ENCODE data around the gene RUVBL2. TPM values are rescaled to one million over a fixed set of nuclear protein-coding genes. Genes with fewer than 3 reads are reported as not detected.

Gene RUVBL2
- total RNA-seq, 2 experiments from 2014 or later: 175 to 176 TPM

- ATAC-seq: no peak
- H3K27ac Mint-ChIP-seq: peak overlapping the region; percentile 11
- ChIA-PET CTCF (interaction anchor here (1.1 to 3.8 kb wide), 15 partner anchors 7 to 181 kb away, joined by 4 to 32 read pairs (median 12); partner anchors contain the start of genes BAX, DHDH, GYS1 and HSD17B14), POLR2A (interaction anchor here (1.2 to 6.2 kb wide), 4 partner anchors 89 to 174 kb away, joined by 4 to 53 read pairs (median 8); partner anchors contain the start of gene PPP1R15A)
- peaks cover 26% of the 10 kb centered on the region for H3K4me1 Mint-ChIP-seq (ENCODE audit: low read depth)
- no peaks in the 10 kb centered on the region for H3K9me3 Mint-ChIP-seq
- intact Hi-C loops (cut with micrococcal nuclease): loop anchor here (5.0 to 10.0 kb wide), 2 partner anchors 95 to 172 kb away; partner anchors contain the start of gene PPP1R15A
- no peak for TF ChIP-seq CTCF (IDR thresholded peaks at IDR 0.05)
- H3K36me3 Mint-ChIP-seq (ENCODE audit: low read depth): peaks cover 43% of the 10 kb centered on the region
- H3K27me3 Mint-ChIP-seq: no peaks in the 10 kb centered on the region
- H3K4me3 Mint-ChIP-seq: no peak overlapping the region
- peak; percentile 26 for DNase-seq
These were observed 24.2 kb upstream of the RUVBL2 start for GRCh38 chr19:48969276-48970138.

- Mint-ChIP-seq H3K9me3 (no peaks in the 10 kb centered on the region), H3K27me3 (no peaks in the 10 kb centered on the region), H3K36me3 (ENCODE audit: low read depth) (peaks cover 43% of the 10 kb centered on the region), H3K27ac (peak overlapping the region; percentile 11), H3K4me1 (ENCODE audit: low read depth) (peaks cover 23% of the 10 kb centered on the region), H3K4me3 (no peak overlapping the region)
- CTCF ChIA-PET: interaction anchor here (0.6 to 2.6 kb wide), 43 partner anchors 8 to 296 kb away, joined by 3 to 32 read pairs (median 4); partner anchors contain the start of genes BAX, BCAT2, DHDH and GYS1
- no peak for TF ChIP-seq CTCF (IDR thresholded peaks at IDR 0.05)
- ATAC-seq (no peak), DNase-seq (no peak)
- POLR2A ChIA-PET: interaction anchor here (0.6 to 1.5 kb wide), 9 partner anchors 8 to 174 kb away, joined by 3 to 10 read pairs (median 4); partner anchors contain the start of genes NUCB1 and PPP1R15A
- intact Hi-C loops (cut with micrococcal nuclease): no loop called here
These were observed 23.4 kb upstream of the RUVBL2 start for GRCh38 chr19:48970139-48970766.

- CTCF ChIA-PET: interaction anchor here (0.6 to 2.6 kb wide), 43 partner anchors 9 to 296 kb away, joined by 3 to 32 read pairs (median 4); partner anchors contain the start of genes BAX, BCAT2, DHDH and GYS1
- H3K27me3 Mint-ChIP-seq: no peaks in the 10 kb centered on the region
- POLR2A ChIA-PET: interaction anchor here (0.6 to 1.5 kb wide), 8 partner anchors 9 to 175 kb away, joined by 3 to 10 read pairs (median 4); partner anchors contain the start of genes NUCB1 and PPP1R15A
- intact Hi-C loops (cut with micrococcal nuclease): no loop called here
- no peaks in the 10 kb centered on the region for H3K9me3 Mint-ChIP-seq
- peak; percentile 93 for DNase-seq
- peaks cover 20% of the 10 kb centered on the region for H3K4me1 Mint-ChIP-seq (ENCODE audit: low read depth)
- H3K4me3 Mint-ChIP-seq: no peak overlapping the region
- H3K36me3 Mint-ChIP-seq (ENCODE audit: low read depth): peaks cover 38% of the 10 kb centered on the region
- peak; percentile 83 for ATAC-seq
- TF ChIP-seq CTCF (IDR thresholded peaks at IDR 0.05): peak; percentile 95
- peak overlapping the region; percentile 46 for H3K27ac Mint-ChIP-seq
These were observed 22.7 kb upstream of the RUVBL2 start for GRCh38 chr19:48970923-48971395.

GRCh38 chr19:48975947-48976847 is 17.5 kb upstream of the RUVBL2 start:
- ATAC-seq (peak; percentile 62), DNase-seq (peak; percentile 78)
- H3K27me3 Mint-ChIP-seq: no peaks in the 10 kb centered on the region
- CTCF ChIA-PET: interaction anchor here (0.9 to 10.0 kb wide), 10 partner anchors 9 to 188 kb away, joined by 3 to 101 read pairs (median 6); partner anchors contain the start of genes BAX, GYS1 and RUVBL2
- H3K9me3 Mint-ChIP-seq: no peaks in the 10 kb centered on the region
- peaks cover 24% of the 10 kb centered on the region for H3K36me3 Mint-ChIP-seq (ENCODE audit: low read depth)
- H3K4me3 Mint-ChIP-seq: no peak overlapping the region
- H3K4me1 Mint-ChIP-seq (ENCODE audit: low read depth): peaks cover 17% of the 10 kb centered on the region
- peak overlapping the region; percentile 46 for H3K27ac Mint-ChIP-seq
- peak; percentile 26 for TF ChIP-seq CTCF (IDR thresholded peaks at IDR 0.05)
- POLR2A ChIA-PET: interaction anchor here (1.2 to 4.9 kb wide), 3 partner anchors 10 to 16 kb away, joined by 4 to 36 read pairs (median 8); partner anchors contain the start of gene FTL
- intact Hi-C loops (cut with micrococcal nuclease): no loop called here

Data from activated CD8-positive, alpha-beta T cell treated with anti-CD3 and anti-CD28 coated beads for 36 hours (primary cell).